GM23338 (cell line): ENCODE results near the gene EEF1G. TPM values are rescaled to one million over a fixed set of nuclear protein-coding genes. Genes with fewer than 3 reads are reported as not detected.

Source experiments
- ATAC-seq: fragments of 200-7000 bp; cut with Tn5 transposase; 3 replicates; pipeline ENCODE4 v1.9.1; 2020
- DNase-seq: peaks from one replicate; pipeline ENCODE4 v3.0.0-alpha.2; 2015; ENCODE audit warnings: low spot score
- H2AFZ ChIP-seq: fragments of 200-600 bp; sonication (generic); 2 replicates; pipeline ENCODE4 v1.8.0; 2016; ENCODE audit warnings: antibody characterized with exemption, mild to moderate bottlenecking, moderate library complexity
- H3F3A ChIP-seq: fragments of 200-600 bp; sonication (generic); replicated peaks from 2 replicates; pipeline ENCODE4 v1.8.0; 2017; ENCODE audit warnings: antibody characterized with exemption, mixed run types, low read depth
- H3K27ac ChIP-seq: fragments of 200-600 bp; sonication (generic); 2 replicates; pipeline ENCODE4 v1.6.1; 2016; ENCODE audit warnings: low read depth
- H3K27me3 ChIP-seq: fragments of 200-600 bp; sonication (generic); 2 replicates; pipeline ENCODE4 v1.8.0; 2016; ENCODE audit warnings: mild to moderate bottlenecking, mixed run types, moderate library complexity; ENCODE audit not compliant: insufficient read depth
- H3K36me3 ChIP-seq: fragments of 200-600 bp; sonication (generic); 2 replicates; pipeline ENCODE4 v1.8.0; 2016; ENCODE audit warnings: mild to moderate bottlenecking; ENCODE audit not compliant: insufficient read depth
- H3K4me1 ChIP-seq: fragments of 200-600 bp; sonication (generic); 2 replicates; pipeline ENCODE4 v1.8.0; 2016; ENCODE audit warnings: mild to moderate bottlenecking, moderate library complexity; ENCODE audit not compliant: insufficient read depth
- H3K4me2 ChIP-seq: fragments of 200-600 bp; sonication (generic); 2 replicates; pipeline ENCODE4 v1.7.1; 2017; ENCODE audit warnings: mixed run types
- H3K4me3 ChIP-seq: fragments of 200-600 bp; sonication (generic); 2 replicates; pipeline ENCODE4 v1.6.1; 2016; ENCODE audit warnings: mixed run types
- H3K79me2 ChIP-seq: fragments of 200-600 bp; sonication (generic); replicated peaks from 2 replicates; pipeline ENCODE4 v1.8.0; 2017; ENCODE audit warnings: mild to moderate bottlenecking; ENCODE audit not compliant: insufficient read depth
- H3K9me2 ChIP-seq: fragments of 200-600 bp; sonication (generic); 2 replicates; pipeline ENCODE4 v1.8.0; 2017; ENCODE audit not compliant: insufficient read depth
- H4K20me1 ChIP-seq: fragments of 200-600 bp; sonication (generic); replicated peaks from 2 replicates; pipeline ENCODE4 v1.8.0; 2017; ENCODE audit warnings: mild to moderate bottlenecking; ENCODE audit not compliant: insufficient read depth
- H3K27ac Mint-ChIP-seq: 2 replicates; pipeline ENCODE4 v1.8.0; 2020; ENCODE audit warnings: inconsistent platforms, mild to moderate bottlenecking, moderate library complexity, mixed read lengths
- H3K27me3 Mint-ChIP-seq: 3 replicates; pipeline ENCODE4 v1.8.0; 2022; ENCODE audit warnings: low read depth, mild to moderate bottlenecking, moderate library complexity, mixed read lengths, inconsistent platforms; ENCODE audit not compliant: insufficient read depth, poor library complexity
- H3K36me3 Mint-ChIP-seq: 3 replicates; pipeline ENCODE4 v1.8.0; 2021; ENCODE audit warnings: low read depth, mild to moderate bottlenecking, inconsistent platforms, moderate library complexity, mixed read lengths
- H3K4me1 Mint-ChIP-seq: 3 replicates; pipeline ENCODE4 v1.8.0; 2020; ENCODE audit warnings: mild to moderate bottlenecking, inconsistent platforms, mixed read lengths
- H3K4me3 Mint-ChIP-seq: 3 replicates; pipeline ENCODE4 v1.8.0; 2021; ENCODE audit warnings: moderate library complexity, mild to moderate bottlenecking, inconsistent platforms, mixed read lengths
- H3K9me3 Mint-ChIP-seq: 3 replicates; pipeline ENCODE4 v1.8.0; 2020; ENCODE audit warnings: moderate library complexity, mild to moderate bottlenecking, inconsistent platforms, mixed read lengths
- CREB1 ChIP-seq: fragments of 250-450 bp; sonication (Bioruptor Pico); IDR thresholded peaks from 2 replicates; pipeline ENCODE4 v1.5.0; 2020; ENCODE audit warnings: low read depth, mild to moderate bottlenecking, moderate library complexity
- CTCF ChIP-seq, 2 experiments: fragments of 200-600 bp in 1 of 2; sonication (generic) in 1 of 2; conservative IDR thresholded peaks; 2 replicates each; pipeline versions ENCODE4 v1.5.1 to v1.6.1; 2016 to 2017; ENCODE audit warnings: antibody characterized with exemption in 2 of 2, low read depth in 2 of 2, mild to moderate bottlenecking in 2 of 2, moderate library complexity in 1 of 2
- EZH2 ChIP-seq: fragments of 200-600 bp; sonication (generic); IDR thresholded peaks from one replicate; pipeline ENCODE4 v1.8.0; 2017; ENCODE audit warnings: antibody characterized with exemption, mild to moderate bottlenecking, low read depth; ENCODE audit not compliant: unreplicated experiment
- EZH2phosphoT487 ChIP-seq: fragments of 200-600 bp; sonication (generic); IDR thresholded peaks from one replicate; pipeline ENCODE4 v1.8.1; 2018; ENCODE audit warnings: antibody characterized with exemption; ENCODE audit not compliant: unreplicated experiment
- JUNB ChIP-seq: IDR thresholded peaks from one replicate; pipeline ENCODE4 v1.6.1; 2016; ENCODE audit warnings: antibody characterized with exemption; ENCODE audit not compliant: unreplicated experiment
- NANOG ChIP-seq: IDR thresholded peaks from 2 replicates; pipeline ENCODE4 v1.6.1; 2016; ENCODE audit warnings: antibody characterized with exemption, borderline replicate concordance
- POLR2AphosphoS5 ChIP-seq: IDR thresholded peaks from 2 replicates; pipeline ENCODE4 v1.6.1; 2016; ENCODE audit warnings: antibody characterized with exemption, low read depth
- REST ChIP-seq: IDR thresholded peaks from one replicate; pipeline ENCODE4 v1.6.1; 2018; ENCODE audit warnings: antibody characterized with exemption; ENCODE audit not compliant: unreplicated experiment
- STAT1 ChIP-seq: IDR thresholded peaks from one replicate; pipeline ENCODE4 v1.6.1; 2016; ENCODE audit warnings: antibody characterized with exemption; ENCODE audit not compliant: unreplicated experiment
- ZNF114 ChIP-seq: fragments of 250-450 bp; sonication (Bioruptor Pico); IDR thresholded peaks from 2 replicates; pipeline ENCODE4 v1.5.0; 2020; ENCODE audit warnings: mild to moderate bottlenecking, moderate library complexity
- ZNF331 ChIP-seq: fragments of 250-450 bp; sonication (Bioruptor Pico); IDR thresholded peaks from 2 replicates; pipeline ENCODE4 v1.5.0; 2020; ENCODE audit warnings: low read depth, mild to moderate bottlenecking, moderate library complexity
- ZNF462 ChIP-seq: fragments of 250-450 bp; sonication (Bioruptor Pico); IDR thresholded peaks from 2 replicates; pipeline ENCODE4 v1.5.0; 2020; ENCODE audit warnings: mild to moderate bottlenecking, moderate library complexity
- polyA plus RNA-seq: library from polyadenylated mRNA; unstranded; fragments of >200 nt; fragmentation: Nextera tagmentation; extraction: Ambion mirVana; gene quantifications from 2 replicates; pipeline ENCODE4 v1.2.1, GENCODE V29; 2016
- total RNA-seq: library from RNA; depleted of rRNA; stranded (reverse); fragments of >200 nt; shearing (Covaris generic); gene quantifications from 2 replicates; pipeline ENCODE4 v1.2.3, GENCODE V29; 2014
- TF ChIP-seq, protein P1 (sequence below): IDR thresholded peaks from 2 replicates; pipeline ENCODE4 v1.6.1; 2016; ENCODE audit warnings: antibody characterized with exemption

Gene EEF1G
- total and polyA plus RNA-seq, 2 experiments from 2014 or later, result 696 to 1,316 TPM

DNA sequence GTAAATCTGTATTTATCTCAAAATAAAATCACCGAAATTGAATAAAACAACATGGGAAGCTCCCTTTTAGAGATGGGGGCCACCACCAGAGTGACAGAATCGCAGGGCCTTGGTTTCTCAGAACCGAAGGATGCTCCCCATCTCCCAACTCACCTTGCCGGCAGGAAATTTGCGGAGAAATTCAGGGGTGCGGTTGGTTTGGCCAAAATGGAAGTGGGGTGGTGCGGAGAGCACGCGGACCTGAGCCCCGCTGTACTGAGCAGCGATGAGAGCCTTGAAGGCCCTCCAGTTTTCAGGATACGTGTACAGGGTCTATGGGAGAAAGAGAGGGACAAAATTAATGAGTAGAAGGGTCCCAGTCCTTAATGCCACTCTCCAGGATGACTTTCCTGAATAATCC lies 1.3 kb downstream of the EEF1G start:
- TF ChIP-seq STAT1 (no peak), EZH2 (no peak), ZNF331 (CRISPR knock-in tag) (no peak), REST (no peak), JUNB (no peak), CREB1 (CRISPR knock-in tag) (no peak), NANOG (no peak), POLR2AphosphoS5 (no peak), CTCF (conservative IDR thresholded peaks at IDR 0.05; ENCODE audit: low read depth in 2 of 2) (no peak), ZNF462 (no peak), EZH2phosphoT487 (no peak), ZNF114 (CRISPR knock-in tag) (no peak)
- TF ChIP-seq, protein P1, sequence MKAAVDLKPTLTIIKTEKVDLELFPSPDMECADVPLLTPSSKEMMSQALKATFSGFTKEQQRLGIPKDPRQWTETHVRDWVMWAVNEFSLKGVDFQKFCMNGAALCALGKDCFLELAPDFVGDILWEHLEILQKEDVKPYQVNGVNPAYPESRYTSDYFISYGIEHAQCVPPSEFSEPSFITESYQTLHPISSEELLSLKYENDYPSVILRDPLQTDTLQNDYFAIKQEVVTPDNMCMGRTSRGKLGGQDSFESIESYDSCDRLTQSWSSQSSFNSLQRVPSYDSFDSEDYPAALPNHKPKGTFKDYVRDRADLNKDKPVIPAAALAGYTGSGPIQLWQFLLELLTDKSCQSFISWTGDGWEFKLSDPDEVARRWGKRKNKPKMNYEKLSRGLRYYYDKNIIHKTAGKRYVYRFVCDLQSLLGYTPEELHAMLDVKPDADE, result no peak
- Mint-ChIP-seq H3K27me3 (peaks cover 18% of the 10 kb centered on the region), H3K4me1 (peaks cover 35% of the 10 kb centered on the region), H3K4me3 (peak overlapping the region; percentile 99), H3K9me3 (no peaks in the 10 kb centered on the region; the same call in 2 of the 3 replicates), H3K27ac (peak overlapping the region; percentile 81; the same call in 1 of the 2 replicates), H3K36me3 (peaks cover 78% of the 10 kb centered on the region)
- H3K79me2 ChIP-seq, result peaks cover 62% of the 10 kb centered on the region
- H3K4me2 ChIP-seq, result peak overlapping the region; percentile 99
- peaks cover 54% of the 10 kb centered on the region for H4K20me1 ChIP-seq
- H3F3A ChIP-seq, result peaks cover 62% of the 10 kb centered on the region
- no peak overlapping the region for H2AFZ ChIP-seq
- H3K4me3 ChIP-seq, result peak overlapping the region; percentile 79
- H3K4me1 ChIP-seq, result peaks cover 24% of the 10 kb centered on the region
- DNase-seq (no peak), ATAC-seq (no peak)
- no peaks in the 10 kb centered on the region for H3K27me3 ChIP-seq
- no peaks in the 10 kb centered on the region for H3K9me2 ChIP-seq
- H3K36me3 ChIP-seq, result peaks cover 53% of the 10 kb centered on the region
- H3K27ac ChIP-seq, result peak overlapping the region; percentile 7; the same call in 1 of the 2 replicates
